Panc1 (cell line): ENCODE data around the gene LRRC9. TPM values are rescaled to one million over a fixed set of nuclear protein-coding genes. Genes with fewer than 3 reads are reported as not detected.

Experiments used
- ATAC-seq: fragments of 200-7000 bp; cut with Tn5 transposase; 2 replicates; pipeline ENCODE4 v1.9.1; 2020; ENCODE audit warnings: mild to moderate bottlenecking, moderate library complexity
- BruUV-seq: library from RNA; stranded (reverse); fragments of 400-500 nt; replicated peaks from 2 replicates; lab custom pipeline; 2021; lab: Mats Ljungman, UMichigan
- CTCF ChIA-PET: fragments of 300-600 bp; sonication (Branson Sonifier 250); formaldehyde crosslinking; loops from one replicate; lab custom pipeline; 2022; ENCODE audit warnings: antibody characterized with exemption; lab: Charles Lee
- POLR2A ChIA-PET: fragments of 300-600 bp; sonication (Branson Sonifier 250); formaldehyde crosslinking; loops from one replicate; lab custom pipeline; 2022; ENCODE audit warnings: antibody characterized with exemption; lab: Charles Lee
- DNase-seq: peaks from one replicate; pipeline ENCODE4 v3.0.0-alpha.2; 2010; ENCODE audit warnings: low read depth, low spot score
- H3K27ac ChIP-seq: 2 replicates; pipeline ENCODE4 v1.5.1; 2011; ENCODE audit warnings: mild to moderate bottlenecking, low read length, inconsistent platforms
- H3K27me3 ChIP-seq: fragments of 200-500 bp; sonication (Bioruptor generic); 2 replicates; pipeline ENCODE4 v1.6.0; 2014; ENCODE audit warnings: low read length, inconsistent platforms; ENCODE audit not compliant: control insufficient read depth, insufficient read depth
- H3K36me3 ChIP-seq: fragments of 200-500 bp; sonication (Bioruptor generic); 2 replicates; pipeline ENCODE4 v1.5.1; 2014; ENCODE audit warnings: inconsistent platforms, mild to moderate bottlenecking, low read length, moderate library complexity; ENCODE audit not compliant: control insufficient read depth, insufficient read depth
- H3K4me1 ChIP-seq: 2 replicates; pipeline ENCODE4 v1.5.1; 2011; ENCODE audit warnings: inconsistent platforms, mild to moderate bottlenecking, low read length, moderate library complexity; ENCODE audit not compliant: control insufficient read depth, insufficient read depth
- H3K4me3 ChIP-seq, 2 experiments: 2 replicates each; pipeline ENCODE4 v1.5.1; 2011 to 2012; ENCODE audit warnings: low read depth in 2 of 2, low read length in 2 of 2, mild to moderate bottlenecking in 2 of 2, inconsistent platforms in 1 of 2, moderate library complexity in 1 of 2
- H3K9me3 ChIP-seq: fragments of 200-500 bp; sonication (Bioruptor generic); 2 replicates; pipeline ENCODE4 v1.5.1; 2014; ENCODE audit warnings: low read depth, mild to moderate bottlenecking, inconsistent platforms, low read length, moderate library complexity; ENCODE audit not compliant: control insufficient read depth, insufficient read depth
- CTCF ChIP-seq: fragments of 450-650 bp; IDR thresholded peaks from 2 replicates; pipeline ENCODE4 v1.5.1; 2017; ENCODE audit warnings: mild to moderate bottlenecking
- POLR2AphosphoS5 ChIP-seq: IDR thresholded peaks from 2 replicates; pipeline ENCODE4 v1.6.1; 2012; ENCODE audit warnings: mild to moderate bottlenecking, low read depth, low read length, moderate library complexity
- REST ChIP-seq, 2 experiments: IDR thresholded peaks; 2 replicates each; pipeline ENCODE4 v1.6.1; 2011 to 2012; ENCODE audit warnings: low read depth in 2 of 2, control low read depth in 1 of 2, low read length in 1 of 2, mild to moderate bottlenecking in 1 of 2, moderate library complexity in 1 of 2; ENCODE audit not compliant: insufficient read depth in 1 of 2
- SIN3A ChIP-seq: IDR thresholded peaks from 2 replicates; pipeline ENCODE4 v1.6.1; 2012; ENCODE audit warnings: low read depth, mild to moderate bottlenecking, low read length, moderate library complexity, borderline replicate concordance; ENCODE audit not compliant: insufficient read depth
- TCF7L2 ChIP-seq: IDR thresholded peaks from 2 replicates; pipeline ENCODE4 v1.6.1; 2011; ENCODE audit warnings: mild to moderate bottlenecking, low read depth, low read length, inconsistent platforms
- in situ Hi-C: cut with HindIII; loops from 2 replicates; pipeline ENCODE4 v1.10.0; 2016; ENCODE audit warnings: low sequenced_read_pairs, low pct_unique_long_range_greater_than_20kb
- intact Hi-C: fragments of 100-400 bp; cut with micrococcal nuclease; formaldehyde crosslinking; loops from one replicate; pipeline ENCODE4 v1.10.0; 2022; ENCODE audit not compliant: unreplicated experiment
- total RNA-seq: library from RNA; stranded (reverse); gene quantifications from one replicate; pipeline ENCODE4 v1.2.1, GENCODE V29; 2021; ENCODE audit not compliant: unreplicated experiment

The LRRC9 gene
- total RNA-seq, 1 experiment from 2014 or later = not detected

- TF ChIP-seq REST (IDR thresholded peaks at IDR 0.05; ENCODE audit: insufficient read depth in 1 of 2, low read depth in 2 of 2, low read length in 1 of 2) (no peak), CTCF (no peak), POLR2AphosphoS5 (no peak), SIN3A (no peak), TCF7L2 (no peak)
- no peaks in the 10 kb centered on the region for H3K9me3 ChIP-seq
- no peaks in the 10 kb centered on the region for H3K36me3 ChIP-seq
- no peak for ATAC-seq
- no peaks in the 10 kb centered on the region for H3K4me1 ChIP-seq
- no TSS peak for BruUV-seq
- no peak overlapping the region for H3K27ac ChIP-seq
- POLR2A ChIA-PET = no interaction called here
- intact Hi-C loops = loop anchor here (2.0 to 5.0 kb wide), 2 partner anchors 98 to 120 kb away; no protein-coding TSS in a partner anchor
- in situ Hi-C loops = no loop called here
- CTCF ChIA-PET = no interaction called here
- H3K4me3 ChIP-seq = no peak overlapping the region
- no peaks in the 10 kb centered on the region for H3K27me3 ChIP-seq
- DNase-seq = peak; percentile 15
These were observed 144.6 kb downstream of the LRRC9 start for GRCh38 chr14:60064491-60065072.

- intact Hi-C loops = no loop called here
- CTCF ChIA-PET = no interaction called here
- in situ Hi-C loops = no loop called here
These were observed 147.9 kb downstream of the LRRC9 start for GRCh38 chr14:60067882-60068281.

More at GRCh38 chr14:60067882-60068281, 147.9 kb downstream of the LRRC9 start:
- DNase-seq = no peak
- no peak overlapping the region for H3K27ac ChIP-seq
- POLR2A ChIA-PET = no interaction called here
- H3K4me3 ChIP-seq = no peak overlapping the region
- TF ChIP-seq POLR2AphosphoS5 = no peak
- no peak for TF ChIP-seq CTCF
- no peak for TF ChIP-seq TCF7L2
- TF ChIP-seq REST (IDR thresholded peaks at IDR 0.05; ENCODE audit: insufficient read depth in 1 of 2, low read depth in 2 of 2, low read length in 1 of 2) = no peak
- H3K36me3 ChIP-seq = no peaks in the 10 kb centered on the region
- no peaks in the 10 kb centered on the region for H3K9me3 ChIP-seq
- no peaks in the 10 kb centered on the region for H3K4me1 ChIP-seq
- no peaks in the 10 kb centered on the region for H3K27me3 ChIP-seq
- no peak for ATAC-seq
- no TSS peak for BruUV-seq
